ENCODE measurements around the gene FANCC.

GRCh38 chr9:95250462-95251221 lies 66.9 kb downstream of the FANCC start:
- no peak for TF ChIP-seq CEBPB (IDR thresholded peaks at IDR 0.05)
- TF ChIP-seq REST (IDR thresholded peaks at IDR 0.05; ENCODE audit: low read depth): no peak

All from Ishikawa (cell line).